H1 (cell line): Measurements from ENCODE around the gene KRTAP5-4. TPM values are rescaled to one million over a fixed set of nuclear protein-coding genes. Genes with fewer than 3 reads are reported as not detected.

Source experiments
- CTCF ChIA-PET: fragments of 300-600 bp; sonication (Branson Sonifier 250); formaldehyde crosslinking; loops from one replicate; lab custom pipeline; 2021; ENCODE audit not compliant: partially characterized antibody; lab: Charles Lee
- POLR2A ChIA-PET: fragments of 300-600 bp; sonication (Branson Sonifier 250); formaldehyde crosslinking; loops from one replicate; lab custom pipeline; 2021; ENCODE audit warnings: inconsistent platforms; ENCODE audit not compliant: partially characterized antibody; lab: Charles Lee
- DNase-seq, 2 experiments: peaks; one replicate each; pipeline versions ENCODE4 v3.0.0 to v3.0.0-alpha.2; 2010 to 2022; ENCODE audit warnings: low spot score in 2 of 2, low read depth in 1 of 2, mixed read lengths in 1 of 2
- FAIRE-seq: peaks from 2 replicates; lab custom pipeline; 2011; peaks lifted over from hg19 to GRCh38; lab: Jason Lieb, UNC
- H2AFZ ChIP-seq: 2 replicates; pipeline ENCODE4 v1.8.1; 2012; ENCODE audit warnings: low read length, inconsistent platforms
- H2AK5ac ChIP-seq: 2 replicates; pipeline ENCODE4 v1.6.1; 2013; ENCODE audit warnings: low read depth, low read length
- H2BK120ac ChIP-seq: replicated peaks from 2 replicates; pipeline ENCODE3; 2013; ENCODE audit warnings: low read depth, low read length, inconsistent platforms
- H2BK12ac ChIP-seq: 2 replicates; pipeline ENCODE4 v1.6.1; 2013; ENCODE audit warnings: low read depth, low read length
- H2BK15ac ChIP-seq: 2 replicates; pipeline ENCODE4 v1.6.1; 2013; ENCODE audit warnings: low read length
- H2BK20ac ChIP-seq: 2 replicates; pipeline ENCODE4 v1.6.1; 2013; ENCODE audit warnings: low read length
- H2BK5ac ChIP-seq: 2 replicates; pipeline ENCODE4 v1.6.1; 2013; ENCODE audit warnings: low read depth, low read length
- H3K14ac ChIP-seq: 2 replicates; pipeline ENCODE4 v1.6.1; 2013; ENCODE audit warnings: inconsistent platforms; ENCODE audit not compliant: insufficient read length
- H3K18ac ChIP-seq: 2 replicates; pipeline ENCODE4 v1.6.1; 2013; ENCODE audit warnings: low read length; ENCODE audit errors: extremely low read depth
- H3K23ac ChIP-seq: 2 replicates; pipeline ENCODE4 v1.6.1; 2013; ENCODE audit warnings: inconsistent platforms; ENCODE audit not compliant: insufficient read length
- H3K23me2 ChIP-seq: 2 replicates; pipeline ENCODE4 v1.6.1; 2013; ENCODE audit warnings: low read depth, low read length
- H3K27ac ChIP-seq: 2 replicates; pipeline ENCODE4 v1.6.1; 2011; ENCODE audit warnings: low read depth, low read length, inconsistent platforms
- H3K27me3 ChIP-seq, 4 experiments: replicated peaks in 1 of 4; 1 replicate in 1 of 4; 2 replicates in 3 of 4; pipeline versions ENCODE4 v1.6.1 to v1.8.1; 2011 to 2013; ENCODE audit warnings: low read length in 3 of 4, mild to moderate bottlenecking in 3 of 4, inconsistent platforms in 2 of 4, mixed read lengths in 2 of 4, moderate library complexity in 1 of 4; ENCODE audit not compliant: control insufficient read depth in 3 of 4, insufficient read depth in 3 of 4; ENCODE audit errors: extremely low read depth in 1 of 4
- H3K36me3 ChIP-seq, 4 experiments: 2 replicates each; pipeline versions ENCODE4 v1.6.1 to v1.8.1; 2011 to 2013; ENCODE audit warnings: mild to moderate bottlenecking in 4 of 4, low read length in 3 of 4, moderate library complexity in 2 of 4, control low read depth in 1 of 4, inconsistent platforms in 1 of 4; ENCODE audit not compliant: insufficient read depth in 4 of 4, control insufficient read depth in 2 of 4
- H3K4ac ChIP-seq: replicated peaks from 2 replicates; pipeline ENCODE3; 2013; ENCODE audit warnings: low read length, low read depth, mixed read lengths, inconsistent platforms; ENCODE audit not compliant: insufficient read length
- H3K4me1 ChIP-seq, 4 experiments: replicated peaks in 1 of 4; 1 replicate in 1 of 4; 2 replicates in 3 of 4; pipeline versions ENCODE4 v1.6.1 to v1.8.1; 2011 to 2013; ENCODE audit warnings: low read length in 3 of 4, inconsistent platforms in 2 of 4, mixed read lengths in 1 of 4; ENCODE audit not compliant: insufficient read depth in 4 of 4, control insufficient read depth in 3 of 4
- H3K4me2 ChIP-seq, 2 experiments: 2 replicates each; pipeline versions ENCODE4 v1.6.1 to v1.8.1; 2011 to 2013; ENCODE audit warnings: low read depth in 2 of 2, low read length in 2 of 2, control low read depth in 1 of 2, inconsistent platforms in 1 of 2, mild to moderate bottlenecking in 1 of 2; ENCODE audit not compliant: insufficient read depth in 1 of 2
- H3K4me3 ChIP-seq, 4 experiments: fragments of 200-600, 300-600 bp in 1 of 4; sonication (generic), shearing (Covaris generic), sonication (Bioruptor Twin) in 1 of 4; 2 replicates each; pipeline versions ENCODE4 v1.5.1 to v1.8.1; 2011 to 2016; ENCODE audit warnings: low read length in 4 of 4, low read depth in 3 of 4, control low read depth in 2 of 4, inconsistent platforms in 2 of 4, mild to moderate bottlenecking in 2 of 4, mixed read lengths in 1 of 4, moderate library complexity in 1 of 4; ENCODE audit not compliant: insufficient read depth in 2 of 4; ENCODE audit errors: extremely low read depth in 1 of 4
- H3K56ac ChIP-seq: replicated peaks from 2 replicates; pipeline ENCODE3; 2013; ENCODE audit warnings: low read depth, mild to moderate bottlenecking, mixed read lengths, low read length, inconsistent platforms; ENCODE audit not compliant: insufficient read length
- H3K79me1 ChIP-seq: 2 replicates; pipeline ENCODE4 v1.6.1; 2013; ENCODE audit warnings: low read depth, low read length, control low read depth
- H3K79me2 ChIP-seq, 2 experiments: 2 replicates each; pipeline versions ENCODE4 v1.6.1 to v1.8.1; 2012 to 2013; ENCODE audit warnings: low read length in 2 of 2, mild to moderate bottlenecking in 2 of 2, inconsistent platforms in 1 of 2; ENCODE audit not compliant: insufficient read depth in 2 of 2, control insufficient read depth in 1 of 2
- H3K9ac ChIP-seq, 4 experiments: replicated peaks in 1 of 4; 1 replicate in 1 of 4; 2 replicates in 3 of 4; pipeline versions ENCODE4 v1.6.1 to v1.8.1; 2011 to 2013; ENCODE audit warnings: low read depth in 3 of 4, low read length in 3 of 4, control low read depth in 2 of 4, mild to moderate bottlenecking in 2 of 4, moderate library complexity in 2 of 4, inconsistent platforms in 1 of 4; ENCODE audit errors: extremely low read depth in 1 of 4
- H3K9me3 ChIP-seq, 2 experiments: 2 replicates each; pipeline versions ENCODE4 v1.6.1 to v1.8.1; 2012 to 2013; ENCODE audit warnings: mild to moderate bottlenecking in 2 of 2, moderate library complexity in 2 of 2, control low read depth in 1 of 2, inconsistent platforms in 1 of 2, low read depth in 1 of 2, low read length in 1 of 2, mixed read lengths in 1 of 2; ENCODE audit not compliant: insufficient read depth in 2 of 2
- H4K20me1 ChIP-seq, 2 experiments: replicated peaks in 1 of 2; 2 replicates each; pipeline versions ENCODE3 to v1.8.1; 2011 to 2013; ENCODE audit warnings: inconsistent platforms in 2 of 2, low read length in 2 of 2, mild to moderate bottlenecking in 1 of 2; ENCODE audit not compliant: insufficient read depth in 2 of 2, control insufficient read depth in 1 of 2
- H4K5ac ChIP-seq: 2 replicates; pipeline ENCODE4 v1.6.1; 2013; ENCODE audit warnings: low read length, low read depth, mixed read lengths, inconsistent platforms; ENCODE audit not compliant: insufficient read length
- H4K8ac ChIP-seq: 2 replicates; pipeline ENCODE4 v1.8.0; 2013; ENCODE audit warnings: mild to moderate bottlenecking, moderate library complexity, low read length, inconsistent platforms; ENCODE audit not compliant: insufficient read depth; ENCODE audit errors: extremely low read depth
- H4K91ac ChIP-seq: replicated peaks from 2 replicates; pipeline ENCODE3; 2013; ENCODE audit warnings: low read length, mixed read lengths, inconsistent platforms; ENCODE audit not compliant: insufficient read length
- BRCA1 ChIP-seq: IDR thresholded peaks from 2 replicates; pipeline ENCODE4 v1.6.1; 2012; ENCODE audit warnings: low read depth, low read length, improper control_type of control experiment
- CEBPB ChIP-seq: IDR thresholded peaks from 2 replicates; pipeline ENCODE4 v1.6.1; 2012; ENCODE audit warnings: low read depth, low read length
- CTBP2 ChIP-seq: IDR thresholded peaks from 2 replicates; pipeline ENCODE4 v1.7.0; 2011; ENCODE audit warnings: borderline replicate concordance, mild to moderate bottlenecking, moderate library complexity, mixed read lengths, low read length; ENCODE audit not compliant: insufficient read depth, insufficient read length
- EGR1 ChIP-seq: IDR thresholded peaks from 2 replicates; pipeline ENCODE4 v1.6.1; 2011; ENCODE audit warnings: low read depth, low read length, borderline replicate concordance
- NANOG ChIP-seq: IDR thresholded peaks from 2 replicates; pipeline ENCODE4 v1.6.1; 2011; ENCODE audit warnings: low read length, low read depth, mild to moderate bottlenecking, inconsistent platforms; ENCODE audit not compliant: insufficient read depth, poor library complexity, severe bottlenecking
- POLR2A ChIP-seq, 2 experiments: IDR thresholded peaks; 1 replicate in 1 of 2; 2 replicates in 1 of 2; pipeline ENCODE4 v1.6.1; 2011; ENCODE audit warnings: low read depth in 2 of 2, low read length in 2 of 2, mild to moderate bottlenecking in 2 of 2; ENCODE audit errors: control extremely low read depth in 1 of 2
- POU5F1 ChIP-seq: IDR thresholded peaks from 2 replicates; pipeline ENCODE4 v1.6.1; 2011; ENCODE audit warnings: low read depth, mild to moderate bottlenecking, low read length, moderate library complexity
- SAP30 ChIP-seq: fragments of 300-600 bp; sonication (generic); IDR thresholded peaks from 2 replicates; pipeline ENCODE4 v1.7.1; 2012; ENCODE audit warnings: low read length, moderate library complexity, mild to moderate bottlenecking, inconsistent platforms; ENCODE audit not compliant: insufficient read depth, insufficient replicate concordance
- SIRT6 ChIP-seq: IDR thresholded peaks from one replicate; pipeline ENCODE4 v1.7.1; 2012; ENCODE audit warnings: low read length, inconsistent platforms
- SRF ChIP-seq: IDR thresholded peaks from 2 replicates; pipeline ENCODE4 v1.6.1; 2011; ENCODE audit warnings: mild to moderate bottlenecking, low read depth, low read length, moderate library complexity
- TAF7 ChIP-seq: optimal IDR thresholded peaks from 2 replicates; pipeline ENCODE3; 2011; ENCODE audit warnings: low read depth, mild to moderate bottlenecking, inconsistent platforms, low read length, moderate library complexity, borderline replicate concordance
- TCF12 ChIP-seq: IDR thresholded peaks from 2 replicates; pipeline ENCODE4 v1.6.1; 2011; ENCODE audit warnings: low read depth, mild to moderate bottlenecking, low read length
- ZNF274 ChIP-seq: IDR thresholded peaks from 2 replicates; pipeline ENCODE4 v1.7.0; 2012; ENCODE audit warnings: low read length, borderline replicate concordance; ENCODE audit errors: extremely low read depth
- WGBS, 2 experiments: shearing (Covaris generic) in 1 of 2; methylation state at CpG; one replicate each; pipeline versions ENCODE4 v1.1.6 to v1.1.7; 2013 to 2015; ENCODE audit warnings: low lambda C conversion rate in 2 of 2, mixed read lengths in 2 of 2, inconsistent platforms in 1 of 2, low coverage in 1 of 2, missing lambda C conversion rate in 1 of 2; ENCODE audit not compliant: insufficient replicate concordance in 2 of 2, insufficient coverage in 1 of 2, insufficient read length in 1 of 2; ENCODE audit errors: extremely low coverage in 1 of 2, missing lambda C conversion rate in 1 of 2; 5-methylcytosine and 5-hydroxymethylcytosine counted together
- polyA plus RNA-seq, 7 experiments: library from polyadenylated mRNA; depleted of rRNA in 3 of 7; stranded (reverse) in 5 of 7; unstranded in 2 of 7; fragments of >200 nt in 5 of 7; fragments of 200-250 nt in 2 of 7; gene quantifications; 1 replicate in 5 of 7; 2 replicates in 1 of 7; 4 replicates in 1 of 7; pipeline versions ENCODE4 v1.2.1 to v1.2.3, GENCODE V29; 2011 to 2013; ENCODE audit warnings: missing spikeins in 2 of 7, mixed read lengths in 2 of 7
- total RNA-seq: library from RNA; stranded (reverse); fragmentation: NEBNext Ultra II Directional; extraction: Animal tissue kit (Norgen Biotek cat#: 25700); gene quantifications from 2 replicates; pipeline ENCODE4 v1.2.1, GENCODE V29; 2021

The KRTAP5-4 gene
- total and polyA plus RNA-seq, 2 of the 8 experiments (the other 6 are each of a cell fraction or from before 2014, with no cell fraction given): not detected

- CTCF ChIA-PET: interaction anchor here (1.0 to 1.6 kb wide), 2 partner anchors 52 to 234 kb away, joined by 3 to 5 read pairs; no protein-coding TSS in a partner anchor
These were observed 20.6 kb upstream of the KRTAP5-4 start for GRCh38 chr11:1642288-1643145.

More at GRCh38 chr11:1642288-1643145, 20.6 kb upstream of the KRTAP5-4 start:
- H3K4me1 ChIP-seq: no peaks in the 10 kb centered on the region; a peak in 1 of 7 replicates
- H2BK120ac ChIP-seq: no peak overlapping the region
- H4K91ac ChIP-seq: no peak overlapping the region
- H3K9me3 ChIP-seq: no peaks in the 10 kb centered on the region
- no peaks in the 10 kb centered on the region; the same call in 1 of the 2 replicates for H3K23me2 ChIP-seq
- no peaks in the 10 kb centered on the region for H4K20me1 ChIP-seq
- no peaks in the 10 kb centered on the region for H3K79me2 ChIP-seq
- WGBS, 2 experiments: 81% methylated on average over 25 of the region's 29 CpGs; no CpG with 5 or more reads in 1 of the 2 experiments
- no peak overlapping the region for H3K18ac ChIP-seq
- H4K8ac ChIP-seq: no peak overlapping the region
- no peak overlapping the region for H2BK15ac ChIP-seq
- POLR2A ChIA-PET: no interaction called here
- H3K4me2 ChIP-seq: no peak overlapping the region
- no peak overlapping the region for H3K23ac ChIP-seq
- H2BK12ac ChIP-seq: no peak overlapping the region
- no peak overlapping the region for H2AK5ac ChIP-seq
- no peak overlapping the region for H3K9ac ChIP-seq
- TF ChIP-seq EGR1: no peak
- no peak for TF ChIP-seq ZNF274
- TF ChIP-seq CEBPB: no peak
- no peak for TF ChIP-seq CTBP2
- no peak for TF ChIP-seq TAF7
- no peak for TF ChIP-seq SIRT6
- no peak for TF ChIP-seq SAP30
- no peak for TF ChIP-seq TCF12
- TF ChIP-seq BRCA1: no peak
- no peak for TF ChIP-seq SRF
- no peak for TF ChIP-seq POLR2A (IDR thresholded peaks at IDR 0.05; ENCODE audit: control extremely low read depth in 1 of 2, low read depth in 2 of 2, low read length in 2 of 2)
- TF ChIP-seq NANOG: no peak
- TF ChIP-seq POU5F1: no peak
- TF ChIP-seq, all 59 proteins: peak for 0
- H3K27me3 ChIP-seq: peaks cover 0 to 2% (median 0%) of the 10 kb centered on the region in 4 experiments; a peak in 1 of 7 replicates
- H2AFZ ChIP-seq: no peak overlapping the region
- no peak overlapping the region for H3K14ac ChIP-seq
- no peaks in the 10 kb centered on the region for H3K79me1 ChIP-seq
- no peak overlapping the region for H2BK20ac ChIP-seq
- H3K4ac ChIP-seq: no peak overlapping the region
- no peak overlapping the region for H4K5ac ChIP-seq
- FAIRE-seq (no peak), DNase-seq (no peak)
- no peak overlapping the region for H3K4me3 ChIP-seq
- H3K56ac ChIP-seq: no peak overlapping the region
- no peak overlapping the region for H2BK5ac ChIP-seq
- no peaks in the 10 kb centered on the region for H3K36me3 ChIP-seq
- no peak overlapping the region for H3K27ac ChIP-seq
